ENCODE measurements around the gene MYZAP. TPM values are rescaled to one million over a fixed set of nuclear protein-coding genes. Genes with fewer than 3 reads are reported as not detected.

Gene MYZAP
- total RNA-seq, 1 donor from 2014 or later: not detected

- Histone ChIP-seq H2AFZ (replicated peaks) (no peak overlapping the region), H3K27me3 (no peaks in the 10 kb centered on the region), H3K4me1 (no peaks in the 10 kb centered on the region), H3K79me2 (ENCODE audit: low read depth) (no peaks in the 10 kb centered on the region), H3K4me3 (no peak overlapping the region), H3K36me3 (no peaks in the 10 kb centered on the region), H4K20me1 (ENCODE audit: low read depth) (no peaks in the 10 kb centered on the region), H3K9ac (no peak overlapping the region), H3K4me2 (no peak overlapping the region), H3F3A (ENCODE audit: low read depth) (no peaks in the 10 kb centered on the region), H3K27ac (no peak overlapping the region), H3K9me3 (ENCODE audit: low read depth) (no peaks in the 10 kb centered on the region)
- Mint-ChIP-seq H3K27me3 (ENCODE audit: insufficient read depth, low read depth) (peaks cover 4% of the 10 kb centered on the region), H3K36me3 (no peaks in the 10 kb centered on the region), H3K4me1 (peaks cover 11% of the 10 kb centered on the region), H3K27ac (no peak overlapping the region), H3K9me3 (peaks cover 2% of the 10 kb centered on the region), H3K4me3 (no peak overlapping the region)
- no peak for DNase-seq (ENCODE audit: low spot score)
- TF ChIP-seq, protein P1, sequence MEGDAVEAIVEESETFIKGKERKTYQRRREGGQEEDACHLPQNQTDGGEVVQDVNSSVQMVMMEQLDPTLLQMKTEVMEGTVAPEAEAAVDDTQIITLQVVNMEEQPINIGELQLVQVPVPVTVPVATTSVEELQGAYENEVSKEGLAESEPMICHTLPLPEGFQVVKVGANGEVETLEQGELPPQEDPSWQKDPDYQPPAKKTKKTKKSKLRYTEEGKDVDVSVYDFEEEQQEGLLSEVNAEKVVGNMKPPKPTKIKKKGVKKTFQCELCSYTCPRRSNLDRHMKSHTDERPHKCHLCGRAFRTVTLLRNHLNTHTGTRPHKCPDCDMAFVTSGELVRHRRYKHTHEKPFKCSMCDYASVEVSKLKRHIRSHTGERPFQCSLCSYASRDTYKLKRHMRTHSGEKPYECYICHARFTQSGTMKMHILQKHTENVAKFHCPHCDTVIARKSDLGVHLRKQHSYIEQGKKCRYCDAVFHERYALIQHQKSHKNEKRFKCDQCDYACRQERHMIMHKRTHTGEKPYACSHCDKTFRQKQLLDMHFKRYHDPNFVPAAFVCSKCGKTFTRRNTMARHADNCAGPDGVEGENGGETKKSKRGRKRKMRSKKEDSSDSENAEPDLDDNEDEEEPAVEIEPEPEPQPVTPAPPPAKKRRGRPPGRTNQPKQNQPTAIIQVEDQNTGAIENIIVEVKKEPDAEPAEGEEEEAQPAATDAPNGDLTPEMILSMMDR (IDR thresholded peaks at IDR 0.05): no peak
- TF ChIP-seq EZH2 (IDR thresholded peaks at IDR 0.05) (no peak), EZH2phosphoT487 (IDR thresholded peaks at IDR 0.05) (no peak)
Observed at GRCh38 chr15:57609805-57610529, 18.3 kb downstream of the MYZAP start.

- no peak overlapping the region for H3K27ac Mint-ChIP-seq
- Histone ChIP-seq H4K20me1 (ENCODE audit: low read depth) (no peaks in the 10 kb centered on the region), H3K9ac (no peak overlapping the region), H3K4me2 (no peak overlapping the region), H3F3A (ENCODE audit: low read depth) (no peaks in the 10 kb centered on the region), H2AFZ (replicated peaks) (no peak overlapping the region), H3K9me3 (ENCODE audit: low read depth) (no peaks in the 10 kb centered on the region), H3K27me3 (no peaks in the 10 kb centered on the region), H3K4me1 (peaks cover 9% of the 10 kb centered on the region), H3K79me2 (ENCODE audit: low read depth) (no peaks in the 10 kb centered on the region), H3K36me3 (no peaks in the 10 kb centered on the region), H3K27ac (no peak overlapping the region), H3K4me3 (no peak overlapping the region)
- no peaks in the 10 kb centered on the region for H3K36me3 Mint-ChIP-seq
- H3K27me3 Mint-ChIP-seq (ENCODE audit: insufficient read depth, low read depth): peaks cover 7% of the 10 kb centered on the region
- H3K9me3 Mint-ChIP-seq: peaks cover 2% of the 10 kb centered on the region
- TF ChIP-seq EZH2phosphoT487 (IDR thresholded peaks at IDR 0.05) (no peak), EZH2 (IDR thresholded peaks at IDR 0.05) (no peak)
- TF ChIP-seq, protein P1 (IDR thresholded peaks at IDR 0.05): no peak
- H3K4me1 Mint-ChIP-seq: peaks cover 11% of the 10 kb centered on the region
- no peak for DNase-seq (ENCODE audit: low spot score)
- H3K4me3 Mint-ChIP-seq: no peak overlapping the region
Observed at GRCh38 chr15:57611123-57611522, 19.4 kb downstream of the MYZAP start.

DNA sequence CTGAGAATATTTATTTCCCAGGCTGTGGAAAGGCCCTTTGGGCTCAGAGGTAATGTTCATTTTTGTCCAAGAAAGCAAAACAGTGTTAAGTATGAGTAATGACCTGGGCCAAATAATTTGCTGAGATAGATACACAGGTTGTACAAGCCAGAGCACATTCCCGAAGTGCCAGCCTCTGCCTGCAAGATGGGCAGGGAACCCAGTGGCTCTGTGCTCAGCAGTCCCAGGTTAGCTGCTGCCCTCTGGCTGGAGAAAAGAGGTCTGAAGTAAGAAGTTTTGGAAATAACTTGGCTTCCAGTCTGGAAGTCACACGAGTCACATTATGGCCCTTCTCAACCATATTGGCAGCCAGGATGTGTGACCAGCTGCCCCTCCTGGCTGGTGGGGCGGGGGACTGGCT lies 20.2 kb downstream of the MYZAP start:
- no peaks in the 10 kb centered on the region for H3K36me3 ChIP-seq
- H3K27me3 ChIP-seq: no peaks in the 10 kb centered on the region
- TF ChIP-seq, protein P1 (IDR thresholded peaks at IDR 0.05): peak; percentile 10
- TF ChIP-seq EZH2 (IDR thresholded peaks at IDR 0.05) (no peak), EZH2phosphoT487 (IDR thresholded peaks at IDR 0.05) (no peak)
- H3K4me1 ChIP-seq: peaks cover 9% of the 10 kb centered on the region
- no peak overlapping the region for H3K4me3 ChIP-seq
- H3K27ac Mint-ChIP-seq: no peak overlapping the region
- no peak overlapping the region for H2AFZ ChIP-seq (replicated peaks)
- no peaks in the 10 kb centered on the region for H3K36me3 Mint-ChIP-seq
- peaks cover 2% of the 10 kb centered on the region for H3K9me3 Mint-ChIP-seq
- H4K20me1 ChIP-seq (ENCODE audit: low read depth): no peaks in the 10 kb centered on the region
- H3K27me3 Mint-ChIP-seq (ENCODE audit: insufficient read depth, low read depth): peaks cover 7% of the 10 kb centered on the region
- H3K9me3 ChIP-seq (ENCODE audit: low read depth): no peaks in the 10 kb centered on the region
- no peak overlapping the region for H3K9ac ChIP-seq
- H3K79me2 ChIP-seq (ENCODE audit: low read depth): no peaks in the 10 kb centered on the region
- peaks cover 11% of the 10 kb centered on the region for H3K4me1 Mint-ChIP-seq
- peak; percentile 19 for DNase-seq (ENCODE audit: low spot score)
- H3K4me3 Mint-ChIP-seq: no peak overlapping the region
- no peak overlapping the region for H3K27ac ChIP-seq
- no peaks in the 10 kb centered on the region for H3F3A ChIP-seq (ENCODE audit: low read depth)
- no peak overlapping the region for H3K4me2 ChIP-seq

All from neural progenitor cell (in vitro differentiated cells).